GM10248 (cell line): ENCODE results near the gene AK4.
"Not testable (repeated sequence)": the region's sequence is repeated elsewhere in the genome, so short reads cannot be mapped to it uniquely, and the experiment has no call there.

Source experiments
- CTCF ChIA-PET: fragments of 300-600 bp; sonication (Branson Sonifier 250); formaldehyde crosslinking; extraction: SDS; loops from one replicate; lab custom pipeline; 2021; ENCODE audit warnings: antibody characterized with exemption; lab: Yijun Ruan, JAX
- POLR2A ChIA-PET: fragments of 350-650 bp; sonication (Branson Sonifier 250); formaldehyde crosslinking; extraction: SDS; loops from one replicate; lab custom pipeline; 2020; ENCODE audit warnings: antibody characterized with exemption; lab: Yijun Ruan, JAX
- DNase-seq: peaks from one replicate; pipeline ENCODE4 v3.0.0; 2012; ENCODE audit errors: extremely low spot score
- TF ChIP-seq, protein P1 (sequence below): IDR thresholded peaks from 2 replicates; pipeline ENCODE4 v1.5.1; 2012; ENCODE audit warnings: mild to moderate bottlenecking, low read depth; ENCODE audit errors: extremely low read depth, missing control alignments, control extremely low read depth

The AK4 gene

DNA sequence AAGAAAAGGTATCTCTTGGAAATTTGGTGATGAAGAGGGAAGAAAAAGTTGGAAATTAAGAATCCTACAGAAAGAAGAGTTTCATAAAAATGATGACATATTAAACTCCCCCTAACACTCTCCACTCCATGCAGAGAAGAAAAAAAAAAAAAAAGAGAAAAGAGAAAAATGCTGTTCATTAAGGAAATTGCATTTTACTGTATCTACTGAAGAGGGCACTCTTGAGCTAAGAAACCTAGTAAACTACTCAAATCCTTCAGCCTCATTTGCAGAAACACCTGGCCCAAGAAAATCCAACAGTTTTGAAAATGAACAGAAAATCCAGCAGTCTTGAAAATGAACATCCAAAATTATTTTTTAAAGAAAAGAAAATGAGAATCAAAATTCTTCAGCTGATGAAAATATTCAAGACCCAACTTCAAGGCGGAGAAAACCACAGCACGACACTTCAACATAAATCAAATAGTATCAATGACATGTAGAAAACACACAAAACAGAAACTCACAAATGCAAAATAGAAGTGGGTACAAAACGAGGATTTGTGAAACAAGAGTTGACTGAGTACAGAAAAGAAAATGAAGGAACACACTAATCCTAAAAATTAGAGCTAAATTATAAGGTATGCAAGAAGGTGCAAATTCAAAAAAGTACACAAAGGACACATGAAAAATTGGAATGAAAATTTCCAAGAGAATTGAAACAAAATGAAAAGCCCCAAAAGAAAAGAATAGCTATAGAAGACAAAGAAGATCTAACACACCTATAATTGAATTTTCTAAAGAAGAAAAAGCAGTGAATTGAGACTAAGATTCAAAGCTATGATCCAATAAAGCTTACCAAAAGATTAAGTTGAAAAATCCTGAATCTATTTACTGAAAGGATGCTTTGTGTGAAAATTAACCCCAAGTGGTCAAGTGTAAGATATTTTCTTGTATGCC lies 88.1 kb downstream of the AK4 start:
- ChIA-PET POLR2A (no interaction called here), CTCF (interaction anchor here (0.6 to 2.8 kb wide), 18 partner anchors 11 to 1006 kb away, joined by 3 to 20 read pairs (median 4); no protein-coding TSS in a partner anchor)

DNA sequence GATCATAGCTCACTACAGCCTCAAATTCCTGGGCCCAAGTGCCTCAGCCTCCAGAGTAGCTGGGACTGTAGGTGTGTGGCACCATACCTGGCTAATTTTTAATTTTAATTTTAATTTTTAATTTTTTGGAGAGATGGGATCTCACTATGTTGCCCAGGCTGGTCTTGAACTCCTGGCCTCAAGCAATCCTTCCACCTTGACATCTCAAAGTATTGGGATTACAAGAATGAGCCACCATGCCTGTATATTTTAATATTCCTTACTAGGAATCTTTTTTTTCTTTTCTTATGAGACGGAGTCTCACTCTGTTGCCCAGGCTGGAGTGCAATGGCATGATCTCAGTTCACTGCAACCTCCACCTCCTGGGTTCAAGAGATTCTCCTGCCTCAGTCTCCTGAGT lies 89.1 kb downstream of the AK4 start:
- POLR2A ChIA-PET = not testable (repeated sequence)
- CTCF ChIA-PET = interaction anchor here (0.9 to 2.8 kb wide), 13 partner anchors 11 to 1005 kb away, joined by 3 to 20 read pairs (median 4); no protein-coding TSS in a partner anchor

More for the DNA sequence above, 88.1 kb downstream of the AK4 start:
- DNase-seq = peak; percentile 20
- TF ChIP-seq, protein P1, sequence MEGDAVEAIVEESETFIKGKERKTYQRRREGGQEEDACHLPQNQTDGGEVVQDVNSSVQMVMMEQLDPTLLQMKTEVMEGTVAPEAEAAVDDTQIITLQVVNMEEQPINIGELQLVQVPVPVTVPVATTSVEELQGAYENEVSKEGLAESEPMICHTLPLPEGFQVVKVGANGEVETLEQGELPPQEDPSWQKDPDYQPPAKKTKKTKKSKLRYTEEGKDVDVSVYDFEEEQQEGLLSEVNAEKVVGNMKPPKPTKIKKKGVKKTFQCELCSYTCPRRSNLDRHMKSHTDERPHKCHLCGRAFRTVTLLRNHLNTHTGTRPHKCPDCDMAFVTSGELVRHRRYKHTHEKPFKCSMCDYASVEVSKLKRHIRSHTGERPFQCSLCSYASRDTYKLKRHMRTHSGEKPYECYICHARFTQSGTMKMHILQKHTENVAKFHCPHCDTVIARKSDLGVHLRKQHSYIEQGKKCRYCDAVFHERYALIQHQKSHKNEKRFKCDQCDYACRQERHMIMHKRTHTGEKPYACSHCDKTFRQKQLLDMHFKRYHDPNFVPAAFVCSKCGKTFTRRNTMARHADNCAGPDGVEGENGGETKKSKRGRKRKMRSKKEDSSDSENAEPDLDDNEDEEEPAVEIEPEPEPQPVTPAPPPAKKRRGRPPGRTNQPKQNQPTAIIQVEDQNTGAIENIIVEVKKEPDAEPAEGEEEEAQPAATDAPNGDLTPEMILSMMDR = peak; percentile 26

DNA sequence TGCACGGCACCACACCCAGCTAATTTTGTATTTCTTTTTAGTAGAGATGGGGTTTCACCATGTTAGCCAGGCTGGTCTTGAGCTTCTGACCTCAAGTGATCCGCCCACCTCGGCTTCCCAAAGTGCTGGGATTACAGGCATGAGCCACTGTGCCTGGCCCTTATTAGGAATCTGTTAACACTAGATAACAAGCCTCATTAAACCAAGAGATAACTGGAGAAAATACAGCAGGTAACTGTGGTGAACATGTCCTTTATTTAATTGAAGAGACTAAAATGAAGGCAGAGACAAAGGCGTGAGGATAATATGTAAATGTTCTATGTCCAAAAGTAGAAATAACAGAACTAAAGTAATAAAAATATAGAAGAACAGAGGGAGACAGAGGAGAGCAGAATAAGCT lies 89.5 kb downstream of the AK4 start:
- DNase-seq = no peak
- POLR2A ChIA-PET = no interaction called here
- TF ChIP-seq, protein P1 = no peak
- CTCF ChIA-PET = interaction anchor here (1.4 to 2.8 kb wide), 4 partner anchors 10 to 450 kb away, joined by 3 to 20 read pairs (median 4); no protein-coding TSS in a partner anchor

More for the DNA sequence above, 89.1 kb downstream of the AK4 start:
- not testable (repeated sequence) for DNase-seq

DNA sequence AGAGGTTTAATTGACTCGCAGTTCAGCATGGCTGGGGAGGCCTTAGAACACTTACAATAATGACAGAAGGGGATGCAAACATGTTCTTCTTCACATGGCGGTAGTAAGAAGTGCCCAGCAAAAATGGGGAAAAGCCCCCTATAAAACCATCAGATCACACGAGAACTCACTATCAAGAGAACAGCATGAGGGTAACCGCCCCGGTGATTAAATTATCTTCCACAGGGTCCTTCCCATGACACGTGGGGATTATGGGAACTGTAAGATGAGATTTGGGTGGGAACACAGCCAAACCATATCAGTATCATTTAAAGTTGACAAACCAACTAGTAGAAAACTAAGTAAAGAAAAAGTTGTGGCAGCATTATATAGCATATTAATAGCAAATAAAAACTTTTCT lies 90.0 kb downstream of the AK4 start:
- POLR2A ChIA-PET = no interaction called here
- CTCF ChIA-PET = interaction anchor here (1.7 kb wide), 1 partner anchor 10 kb away, joined by 4 read pairs; no protein-coding TSS in a partner anchor
- TF ChIP-seq, protein P1 = no peak
- DNase-seq = no peak

DNA sequence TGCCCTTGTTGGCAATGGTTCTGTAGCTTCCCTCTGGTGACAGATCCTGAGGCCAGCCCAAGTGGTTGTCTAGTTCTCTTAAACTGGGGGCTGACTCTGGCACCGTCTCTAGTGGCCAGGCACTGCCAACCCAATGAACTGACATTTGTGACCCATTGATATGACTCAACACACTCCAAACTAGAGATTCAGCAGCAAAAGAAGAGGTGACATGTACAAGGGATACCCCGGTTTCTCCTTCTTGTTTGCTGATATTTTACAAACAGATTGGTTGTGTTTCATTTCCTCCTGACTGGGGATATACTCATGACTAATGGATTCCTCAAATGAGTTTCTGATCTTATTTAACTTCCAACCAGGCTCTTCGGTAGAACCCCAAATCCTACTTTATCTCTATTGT lies 95.5 kb downstream of the AK4 start:
- CTCF ChIA-PET = interaction anchor here (1.2 to 1.5 kb wide), 3 partner anchors 15 to 34 kb away, joined by 3 to 4 read pairs (median 3); no protein-coding TSS in a partner anchor
- DNase-seq = no peak
- POLR2A ChIA-PET = no interaction called here
- TF ChIP-seq, protein P1 = no peak

DNA sequence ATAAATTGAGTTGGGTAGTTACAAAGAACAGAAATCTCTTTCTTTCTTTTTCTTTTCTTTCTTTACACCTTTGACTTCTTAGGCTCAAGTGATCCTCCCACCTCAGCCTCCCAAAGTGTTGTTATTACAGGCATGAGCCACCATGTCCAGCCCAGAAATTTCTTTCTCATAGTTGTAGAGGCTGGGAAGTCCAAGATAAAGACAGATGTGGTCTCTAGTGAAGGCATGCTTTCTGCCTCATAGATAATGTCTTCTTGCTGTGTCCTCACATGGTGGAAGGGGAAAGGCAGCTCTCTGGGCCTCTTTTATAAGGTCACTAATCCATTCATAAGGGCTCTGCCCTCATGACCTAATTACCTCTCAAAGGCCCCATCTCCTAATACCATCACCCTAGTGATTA lies 97.3 kb downstream of the AK4 start:
- no peak for DNase-seq

More for the DNA sequence above, 97.3 kb downstream of the AK4 start:
- ChIA-PET CTCF (no interaction called here), POLR2A (no interaction called here)
- TF ChIP-seq, protein P1 = no peak
